Mammary epithelial cell (primary cell): ENCODE results near the gene KATNB1.

Experiments
- EZH2 ChIP-seq: IDR thresholded peaks from 2 replicates; pipeline ENCODE4 v1.6.1; 2012; ENCODE audit warnings: low read length, inconsistent platforms, borderline replicate concordance
- TF ChIP-seq, protein P1 (sequence below), 2 donors: IDR thresholded peaks in 1 of 2; conservative IDR thresholded peaks in 1 of 2; 2 replicates each; pipeline ENCODE4 v1.5.1; 2011 to 2012; ENCODE audit warnings: inconsistent platforms in 2 of 2, low read length in 2 of 2, mild to moderate bottlenecking in 2 of 2, control low read depth in 1 of 2, low read depth in 1 of 2; ENCODE audit not compliant: insufficient read depth in 1 of 2; ENCODE audit errors: extremely low read depth in 1 of 2

DNA sequence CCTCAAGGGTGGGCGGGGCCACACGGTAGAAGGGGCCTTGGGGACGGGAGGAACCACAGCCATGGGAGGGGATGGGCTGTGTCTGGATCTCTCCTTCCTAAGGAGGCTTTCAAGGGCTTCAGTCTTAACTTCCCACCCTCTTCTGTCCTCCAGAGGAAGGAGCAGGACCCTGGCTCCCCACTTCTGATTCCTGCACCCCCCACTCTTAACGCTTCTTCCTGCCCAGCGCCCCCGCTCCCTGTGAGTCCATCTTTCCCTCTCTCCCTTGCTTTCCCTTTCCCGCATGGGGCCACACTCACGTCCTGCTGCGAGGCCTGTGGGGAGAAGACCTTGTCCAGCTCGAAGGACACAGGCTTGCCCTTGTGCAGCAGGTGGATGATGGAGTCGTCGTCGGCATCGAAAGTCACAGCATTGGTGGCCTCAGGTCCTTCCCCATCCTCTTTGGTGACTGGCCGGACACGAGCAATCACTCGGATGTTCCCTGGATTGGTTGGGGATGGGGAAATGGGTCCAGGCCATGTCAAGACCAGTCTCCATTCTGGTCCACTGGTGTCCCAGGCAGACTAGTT is 29.7 kb downstream of the KATNB1 start:
- TF ChIP-seq, protein P1, sequence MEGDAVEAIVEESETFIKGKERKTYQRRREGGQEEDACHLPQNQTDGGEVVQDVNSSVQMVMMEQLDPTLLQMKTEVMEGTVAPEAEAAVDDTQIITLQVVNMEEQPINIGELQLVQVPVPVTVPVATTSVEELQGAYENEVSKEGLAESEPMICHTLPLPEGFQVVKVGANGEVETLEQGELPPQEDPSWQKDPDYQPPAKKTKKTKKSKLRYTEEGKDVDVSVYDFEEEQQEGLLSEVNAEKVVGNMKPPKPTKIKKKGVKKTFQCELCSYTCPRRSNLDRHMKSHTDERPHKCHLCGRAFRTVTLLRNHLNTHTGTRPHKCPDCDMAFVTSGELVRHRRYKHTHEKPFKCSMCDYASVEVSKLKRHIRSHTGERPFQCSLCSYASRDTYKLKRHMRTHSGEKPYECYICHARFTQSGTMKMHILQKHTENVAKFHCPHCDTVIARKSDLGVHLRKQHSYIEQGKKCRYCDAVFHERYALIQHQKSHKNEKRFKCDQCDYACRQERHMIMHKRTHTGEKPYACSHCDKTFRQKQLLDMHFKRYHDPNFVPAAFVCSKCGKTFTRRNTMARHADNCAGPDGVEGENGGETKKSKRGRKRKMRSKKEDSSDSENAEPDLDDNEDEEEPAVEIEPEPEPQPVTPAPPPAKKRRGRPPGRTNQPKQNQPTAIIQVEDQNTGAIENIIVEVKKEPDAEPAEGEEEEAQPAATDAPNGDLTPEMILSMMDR (conservative IDR thresholded peaks at IDR 0.05 in 1 of 2, IDR thresholded peaks at IDR 0.05 in 1 of 2; ENCODE audit: extremely low read depth in 1 of 2, insufficient read depth in 1 of 2, low read depth in 1 of 2, low read length in 2 of 2) = no peak
- TF ChIP-seq EZH2 = no peak
